HL-60 (cell line): ENCODE measurements around the gene DNAH8.

Source experiments
- CTCF ChIP-seq: IDR thresholded peaks from one replicate; pipeline ENCODE4 v1.5.1; 2011; ENCODE audit warnings: low read length, control low read depth, inconsistent platforms; ENCODE audit not compliant: insufficient read depth
- REST ChIP-seq: IDR thresholded peaks from 2 replicates; pipeline ENCODE4 v1.6.1; 2012; ENCODE audit warnings: low read depth; ENCODE audit not compliant: insufficient replicate concordance

GRCh38 chr6:38942442-38942841, 227.3 kb downstream of the DNAH8 start:
- no peak for TF ChIP-seq CTCF
- TF ChIP-seq REST, result no peak
